K562 (cell line): ENCODE measurements around the gene ARL2. TPM values are rescaled to one million over a fixed set of nuclear protein-coding genes. Genes with fewer than 3 reads are reported as not detected.

Experiments
- ATAC-seq: fragments of 200-7000 bp; cut with Tn5 transposase; 3 replicates; pipeline ENCODE4 v1.9.1; 2020; ENCODE audit warnings: moderate library complexity
- BruUV-seq: library from RNA; stranded (reverse); fragments of 400-500 nt; replicated peaks from 2 replicates; lab custom pipeline; 2021; lab: Mats Ljungman, UMichigan
- CTCF ChIA-PET: fragments of 300-600 bp; formaldehyde crosslinking; extraction: SDS; loops from one replicate; lab custom pipeline; 2021; ENCODE audit warnings: low intra/inter-chr PET ratio; lab: Yijun Ruan, JAX
- POLR2A ChIA-PET: fragments of 300-600, 350-650 bp; sonication (Branson Sonifier 250); formaldehyde crosslinking; extraction: SDS; loops from one replicate; lab custom pipeline; 2021; ENCODE audit warnings: antibody characterized with exemption, inconsistent platforms; lab: Yijun Ruan, JAX
- DNase-seq, 4 experiments: peaks; one replicate each; pipeline versions ENCODE4 v3.0.0 to v3.0.0-alpha.2; 2011 to 2018; ENCODE audit warnings: low spot score in 3 of 4, mixed read lengths in 3 of 4; ENCODE audit errors: extremely low read depth in 1 of 4
- FAIRE-seq: peaks from 2 replicates; lab custom pipeline; 2011; peaks lifted over from hg19 to GRCh38; lab: Jason Lieb, UNC
- H2AFZ ChIP-seq: 2 replicates; pipeline ENCODE4 v1.6.0; 2011; ENCODE audit warnings: low read depth, low read length, control low read depth, inconsistent platforms
- H3K27ac ChIP-seq: fragments of 200-600 bp; 3 replicates; pipeline ENCODE4 v1.8.0; 2011; ENCODE audit warnings: low read depth, mild to moderate bottlenecking, control low read depth, inconsistent platforms, low read length, moderate library complexity, mixed read lengths; ENCODE audit errors: extremely low read depth
- H3K27me3 ChIP-seq, 2 experiments: fragments of 300-600 bp in 1 of 2; 2 replicates in 1 of 2; 3 replicates in 1 of 2; pipeline versions ENCODE4 v1.6.0 to v1.8.0; 2011; ENCODE audit warnings: inconsistent platforms in 2 of 2, low read length in 2 of 2, mild to moderate bottlenecking in 1 of 2, mixed read lengths in 1 of 2, moderate library complexity in 1 of 2; ENCODE audit not compliant: control insufficient read depth in 2 of 2, insufficient read depth in 2 of 2
- H3K36me3 ChIP-seq: fragments of 300-600 bp; 3 replicates; pipeline ENCODE4 v1.8.0; 2011; ENCODE audit warnings: mild to moderate bottlenecking, low read length, inconsistent platforms; ENCODE audit not compliant: control insufficient read depth, insufficient read depth
- H3K4me1 ChIP-seq, 2 experiments: fragments of 200-600 bp in 1 of 2; replicated peaks in 1 of 2; 2 replicates in 1 of 2; 3 replicates in 1 of 2; pipeline versions ENCODE4 v1.5.1 to v1.8.0; 2011; ENCODE audit warnings: inconsistent platforms in 2 of 2, low read length in 2 of 2, mild to moderate bottlenecking in 1 of 2, mixed read lengths in 1 of 2, moderate library complexity in 1 of 2; ENCODE audit not compliant: control insufficient read depth in 2 of 2, insufficient read depth in 2 of 2
- H3K4me2 ChIP-seq: 2 replicates; pipeline ENCODE4 v1.6.1; 2011; ENCODE audit warnings: low read length, control low read depth, inconsistent platforms, mixed read lengths; ENCODE audit not compliant: insufficient read depth
- H3K4me3 ChIP-seq: fragments of 200-600 bp; sonication (generic), shearing (Covaris generic); 2 replicates; pipeline ENCODE4 v1.5.1; 2016; ENCODE audit warnings: control low read depth, inconsistent platforms
- H3K79me2 ChIP-seq: fragments of 200-600 bp; 3 replicates; pipeline ENCODE4 v1.8.0; 2011; ENCODE audit warnings: low read length, inconsistent platforms; ENCODE audit not compliant: control insufficient read depth, insufficient read depth
- H3K9ac ChIP-seq, 2 experiments: 2 replicates each; pipeline versions ENCODE4 v1.6.0 to v1.6.1; 2011; ENCODE audit warnings: low read depth in 2 of 2, low read length in 2 of 2, control low read depth in 1 of 2, inconsistent platforms in 1 of 2, mild to moderate bottlenecking in 1 of 2, mixed read lengths in 1 of 2; ENCODE audit not compliant: insufficient read depth in 1 of 2
- H3K9me1 ChIP-seq: one replicate; pipeline ENCODE4 v1.6.0; 2011; ENCODE audit warnings: inconsistent platforms, mild to moderate bottlenecking, low read length, moderate library complexity; ENCODE audit not compliant: control insufficient read depth, insufficient read depth
- H3K9me3 ChIP-seq: replicated peaks from 2 replicates; pipeline ENCODE4 v1.5.1; 2011; ENCODE audit warnings: low read depth, low read length, inconsistent platforms; ENCODE audit not compliant: control insufficient read depth, insufficient read depth
- H4K20me1 ChIP-seq: replicated peaks from 2 replicates; pipeline ENCODE4 v1.6.1; 2011; ENCODE audit warnings: low read length, inconsistent platforms, mixed read lengths; ENCODE audit not compliant: control insufficient read depth, insufficient read depth
- GABPB1 ChIP-seq: sonication (generic); formaldehyde crosslinking; IDR thresholded peaks from 2 replicates; pipeline ENCODE4 v1.8.0; 2022; ENCODE audit warnings: mild to moderate bottlenecking, missing genetic modification reagents
- HMGN3 ChIP-seq: IDR thresholded peaks from 2 replicates; pipeline ENCODE4 v1.6.1; 2011; ENCODE audit warnings: borderline replicate concordance, low read depth, mild to moderate bottlenecking, mixed read lengths, low read length; ENCODE audit not compliant: insufficient read length; ENCODE audit errors: extremely low read depth
- YY1 ChIP-seq, 3 experiments: IDR thresholded peaks; 2 replicates each; pipeline ENCODE4 v1.6.1; 2011; ENCODE audit warnings: low read length in 2 of 3, mild to moderate bottlenecking in 2 of 3, moderate library complexity in 2 of 3, borderline replicate concordance in 1 of 3, control low read depth in 1 of 3, low read depth in 1 of 3; ENCODE audit not compliant: insufficient read depth in 3 of 3, insufficient replicate concordance in 2 of 3, control insufficient read depth in 1 of 3, insufficient read length in 1 of 3; ENCODE audit errors: extremely low read depth in 1 of 3
- ZNF57 ChIP-seq: fragments of 450-650 bp; formaldehyde crosslinking; IDR thresholded peaks from 2 replicates; pipeline ENCODE4 v1.4.0; 2020; ENCODE audit warnings: mild to moderate bottlenecking, moderate library complexity
- WGBS: fragments of 100-300 bp; shearing (Covaris generic); methylation state at CpG from one replicate; pipeline ENCODE4 v1.1.6; 2016; ENCODE audit warnings: low coverage, mixed read lengths; ENCODE audit not compliant: insufficient coverage; ENCODE audit errors: missing lambda C conversion rate; 5-methylcytosine and 5-hydroxymethylcytosine counted together
- in situ Hi-C: fragments of 300-500 bp; cut with MboI; formaldehyde crosslinking; loops from 4 replicates; pipeline ENCODE4 v1.15.0; 2018; ENCODE audit warnings: inconsistent platforms, mixed read lengths
- intact Hi-C: fragments of 100-400 bp; cut with micrococcal nuclease; formaldehyde crosslinking; loops from 2 replicates; pipeline ENCODE4 v1.14.2; 2022
- polyA plus RNA-seq, 8 experiments: library from polyadenylated mRNA; depleted of rRNA in 4 of 8; stranded (reverse) in 5 of 8; unstranded in 3 of 8; fragments of >200 nt; fragmentation: Nextera tagmentation in 2 of 8; fragmentation: Illumina TruSeq in 1 of 8; extraction: Ambion mirVana in 2 of 8; extraction: Trizol in 1 of 8; gene quantifications; 2 replicates each; pipeline versions ENCODE4 v1.2.1 to v1.2.3, GENCODE V29; 2011 to 2014; ENCODE audit warnings: inconsistent platforms in 1 of 8, missing spikeins in 1 of 8
- total RNA-seq, 7 experiments: library from RNA; depleted of rRNA in 6 of 7; stranded (reverse); fragments of >200 nt in 6 of 7; fragmentation: Illumina TruSeq in 2 of 7; extraction: Trizol in 2 of 7; gene quantifications; 2 replicates each; pipeline versions ENCODE4 v1.2.1 to v1.2.3, GENCODE V29; 2011 to 2021; ENCODE audit warnings: low replicate concordance in 1 of 7
- TF ChIP-seq, protein P1 (sequence below): fragments of 450-650 bp; IDR thresholded peaks from 2 replicates; pipeline ENCODE4 v1.6.1; 2018; ENCODE audit not compliant: partially characterized antibody

Gene ARL2
- total and polyA plus RNA-seq, 9 of the 15 experiments (the other 6 are each of a cell fraction or from before 2014, with no cell fraction given) = 5.7 to 154 (median 92.2) TPM

DNA sequence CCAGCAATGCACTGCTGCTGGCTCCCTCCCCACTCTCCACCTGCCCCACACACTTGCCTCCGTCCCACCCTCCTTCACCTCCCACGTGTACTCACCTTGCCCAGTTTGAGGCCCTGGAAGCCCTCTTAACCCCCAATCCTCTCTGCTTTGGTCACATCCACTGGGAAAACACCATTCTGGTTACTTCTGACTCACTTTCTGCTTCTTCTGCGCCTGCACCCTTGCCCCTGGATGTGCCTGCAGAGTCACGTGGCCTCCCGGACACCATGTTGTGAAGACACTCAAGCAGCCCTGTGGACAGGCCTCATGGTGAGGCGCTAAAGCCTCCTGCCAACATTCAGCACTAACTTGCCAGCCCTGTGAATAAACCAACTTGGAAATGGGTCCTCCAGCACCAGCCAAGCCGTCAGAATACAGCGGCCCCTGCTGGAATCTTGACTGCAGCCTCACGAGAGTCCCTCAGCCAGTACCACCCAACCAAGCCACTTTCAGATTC lies 47.0 kb downstream of the ARL2 start (continued):
- no peak for TF ChIP-seq ZNF57 (CRISPR knock-in tag)
- peak in 1 of 3 experiments; percentile 11 for TF ChIP-seq YY1 (IDR thresholded peaks at IDR 0.05; ENCODE audit: borderline replicate concordance in 1 of 3, control insufficient read depth in 1 of 3, extremely low read depth in 1 of 3, insufficient read depth in 3 of 3, insufficient read length in 1 of 3, insufficient replicate concordance in 2 of 3, low read depth in 1 of 3, low read length in 2 of 3)

DNA sequence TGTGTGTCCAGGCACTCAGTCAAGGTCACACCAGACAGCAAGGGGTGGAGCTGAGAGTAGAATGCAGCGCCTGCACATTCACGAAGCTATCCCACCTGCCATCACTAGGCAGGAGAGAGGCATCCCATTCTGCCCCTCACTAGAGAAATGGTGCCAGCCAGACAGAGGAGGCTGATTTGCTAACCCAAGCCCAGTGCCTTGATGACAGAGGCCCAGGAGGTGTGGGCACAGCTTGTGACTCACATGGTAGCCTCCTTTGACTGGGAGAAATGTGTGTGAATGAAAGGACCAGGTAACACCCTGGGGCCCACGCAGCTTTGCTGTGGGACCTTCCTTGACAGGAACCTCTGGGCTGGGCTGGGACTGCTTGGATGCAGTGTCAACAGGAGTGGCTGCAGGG lies 49.6 kb downstream of the ARL2 start:
- TF ChIP-seq, protein P1, sequence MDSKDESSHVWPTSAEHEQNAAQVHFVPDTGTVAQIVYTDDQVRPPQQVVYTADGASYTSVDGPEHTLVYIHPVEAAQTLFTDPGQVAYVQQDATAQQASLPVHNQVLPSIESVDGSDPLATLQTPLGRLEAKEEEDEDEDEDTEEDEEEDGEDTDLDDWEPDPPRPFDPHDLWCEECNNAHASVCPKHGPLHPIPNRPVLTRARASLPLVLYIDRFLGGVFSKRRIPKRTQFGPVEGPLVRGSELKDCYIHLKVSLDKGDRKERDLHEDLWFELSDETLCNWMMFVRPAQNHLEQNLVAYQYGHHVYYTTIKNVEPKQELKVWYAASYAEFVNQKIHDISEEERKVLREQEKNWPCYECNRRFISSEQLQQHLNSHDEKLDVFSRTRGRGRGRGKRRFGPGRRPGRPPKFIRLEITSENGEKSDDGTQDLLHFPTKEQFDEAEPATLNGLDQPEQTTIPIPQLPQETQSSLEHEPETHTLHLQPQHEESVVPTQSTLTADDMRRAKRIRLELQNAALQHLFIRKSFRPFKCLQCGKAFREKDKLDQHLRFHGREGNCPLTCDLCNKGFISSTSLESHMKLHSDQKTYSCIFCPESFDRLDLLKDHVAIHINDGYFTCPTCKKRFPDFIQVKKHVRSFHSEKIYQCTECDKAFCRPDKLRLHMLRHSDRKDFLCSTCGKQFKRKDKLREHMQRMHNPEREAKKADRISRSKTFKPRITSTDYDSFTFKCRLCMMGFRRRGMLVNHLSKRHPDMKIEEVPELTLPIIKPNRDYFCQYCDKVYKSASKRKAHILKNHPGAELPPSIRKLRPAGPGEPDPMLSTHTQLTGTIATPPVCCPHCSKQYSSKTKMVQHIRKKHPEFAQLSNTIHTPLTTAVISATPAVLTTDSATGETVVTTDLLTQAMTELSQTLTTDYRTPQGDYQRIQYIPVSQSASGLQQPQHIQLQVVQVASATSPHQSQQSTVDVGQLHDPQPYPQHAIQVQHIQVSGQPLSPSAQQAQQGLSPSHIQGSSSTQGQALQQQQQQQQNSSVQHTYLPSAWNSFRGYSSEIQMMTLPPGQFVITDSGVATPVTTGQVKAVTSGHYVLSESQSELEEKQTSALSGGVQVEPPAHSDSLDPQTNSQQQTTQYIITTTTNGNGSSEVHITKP = peak; percentile 24
- TF ChIP-seq GABPB1 (CRISPR knock-in tag) (no peak), HMGN3 (no peak)
- POLR2A ChIA-PET = interaction anchor here (0.6 to 3.2 kb wide), 6 partner anchors 12 to 118 kb away, joined by 3 to 18 read pairs (median 4); partner anchors contain the start of gene SAC3D1
- no peak overlapping the region for H2AFZ ChIP-seq
- peaks cover 2% of the 10 kb centered on the region for H3K9me1 ChIP-seq
- H3K9me3 ChIP-seq = no peaks in the 10 kb centered on the region
- H3K36me3 ChIP-seq = no peaks in the 10 kb centered on the region
- 33% methylated on average over 2 of the region's 3 CpGs for WGBS
- intact Hi-C loops (loop anchor here (5.0 kb wide), 1 partner anchor 51 kb away; the partner anchor contains the start of gene ARL2), in situ Hi-C loops (no loop called here)
- H3K4me3 ChIP-seq = no peak overlapping the region
- no peak overlapping the region for H3K4me2 ChIP-seq
- BruUV-seq = no TSS peak
- CTCF ChIA-PET = no interaction called here
- no peak for ATAC-seq
- no peaks in the 10 kb centered on the region for H3K27me3 ChIP-seq
- no peak for DNase-seq
- no peaks in the 10 kb centered on the region for H3K79me2 ChIP-seq
- H4K20me1 ChIP-seq = no peaks in the 10 kb centered on the region
- H3K4me1 ChIP-seq = peaks cover 22 to 36% of the 10 kb centered on the region in 2 experiments
- FAIRE-seq = no peak
- no peak overlapping the region for H3K27ac ChIP-seq
- H3K9ac ChIP-seq = no peak overlapping the region; a peak in 1 of 4 replicates
